RKO (cell line): Measurements from ENCODE around the gene PPP1R37.

ENCODE experiments used
- DNase-seq: peaks from one replicate; pipeline ENCODE4 v3.0.0-alpha.2; 2016; ENCODE audit warnings: low spot score

Gene PPP1R37

DNA sequence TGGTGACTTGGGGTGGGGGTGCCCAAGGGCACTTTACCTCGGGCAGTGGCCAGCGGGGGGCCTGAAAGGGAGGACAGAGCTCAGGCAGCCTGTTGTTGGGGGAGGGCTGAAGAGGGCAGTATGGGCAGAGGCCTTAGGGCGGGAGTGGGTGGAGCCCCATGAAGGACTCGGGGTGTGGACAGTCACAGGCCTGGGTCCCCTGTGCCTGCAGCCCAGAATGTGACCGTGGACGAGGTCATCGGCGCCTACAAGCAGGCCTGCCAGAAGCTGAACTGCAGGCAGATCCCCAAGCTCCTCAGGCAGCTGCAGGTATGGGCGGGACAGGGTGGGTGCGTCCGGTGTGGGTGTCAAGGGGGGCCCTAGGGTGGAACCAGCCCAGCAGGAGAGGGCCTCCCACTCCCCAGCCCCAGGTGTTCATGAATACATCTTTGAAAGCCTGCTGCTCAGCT, 45.3 kb downstream of the PPP1R37 start:
- no peak for DNase-seq

DNA sequence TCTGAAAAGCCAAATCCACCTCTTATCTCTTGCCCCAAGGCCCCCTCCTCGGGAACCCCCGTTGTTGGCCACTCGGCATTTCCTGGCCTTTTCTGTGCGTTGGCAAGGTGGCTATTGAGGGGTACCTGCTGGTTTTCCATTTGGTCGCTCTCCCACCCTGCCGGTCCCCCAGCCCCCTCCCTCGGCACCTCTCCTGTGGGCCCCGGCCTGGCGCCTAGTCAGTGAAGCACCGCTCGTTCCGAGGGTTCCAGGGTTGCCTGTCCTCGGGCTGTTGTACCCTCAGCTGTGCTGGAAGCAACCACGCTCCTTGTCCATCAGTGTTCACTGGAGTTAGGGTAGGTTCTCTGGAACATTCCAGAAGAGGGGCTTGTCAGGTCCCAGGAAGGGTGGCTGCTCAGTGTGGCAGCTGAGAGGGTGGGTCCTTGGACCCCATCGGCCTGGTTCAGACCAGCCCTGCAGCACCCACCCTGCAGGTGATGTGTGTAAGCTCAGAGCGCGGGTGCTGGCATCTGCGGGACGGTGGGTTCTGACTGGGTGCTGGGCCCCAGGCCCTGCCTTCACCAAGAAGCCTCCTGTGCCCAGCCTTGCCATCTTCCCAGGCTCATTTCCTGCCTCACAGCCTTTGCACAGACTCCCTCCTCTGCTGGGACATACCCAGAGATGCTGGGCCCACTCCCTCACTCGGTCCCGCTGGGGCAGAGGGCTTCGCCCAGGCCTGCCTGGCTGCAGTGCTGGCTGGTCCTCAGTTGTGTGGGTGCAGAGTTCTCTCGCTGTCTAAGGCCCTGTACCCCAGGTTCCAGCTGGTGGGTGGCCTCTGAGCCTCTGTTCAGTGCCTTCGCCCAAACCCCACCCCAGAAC, 46.5 kb downstream of the PPP1R37 start:
- no peak for DNase-seq

DNA sequence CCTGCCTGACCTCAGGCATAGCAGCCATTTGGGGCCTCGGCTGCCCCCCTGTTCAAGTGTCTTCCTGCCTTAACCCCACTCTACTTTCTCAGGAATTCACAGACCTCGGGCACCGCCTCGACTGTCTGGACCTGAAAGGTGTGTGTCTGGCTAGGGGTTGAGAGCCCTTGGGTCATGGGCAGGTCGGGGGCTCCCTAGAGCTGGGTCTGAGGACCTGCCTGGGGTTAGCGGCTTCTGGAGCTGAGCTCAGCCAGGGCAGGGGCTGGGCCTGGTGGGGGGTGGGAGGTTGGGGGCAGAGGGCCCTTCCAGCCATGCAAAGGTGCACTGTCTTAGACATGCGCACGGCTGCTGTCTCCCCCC, 47.1 kb downstream of the PPP1R37 start:
- no peak for DNase-seq

DNA sequence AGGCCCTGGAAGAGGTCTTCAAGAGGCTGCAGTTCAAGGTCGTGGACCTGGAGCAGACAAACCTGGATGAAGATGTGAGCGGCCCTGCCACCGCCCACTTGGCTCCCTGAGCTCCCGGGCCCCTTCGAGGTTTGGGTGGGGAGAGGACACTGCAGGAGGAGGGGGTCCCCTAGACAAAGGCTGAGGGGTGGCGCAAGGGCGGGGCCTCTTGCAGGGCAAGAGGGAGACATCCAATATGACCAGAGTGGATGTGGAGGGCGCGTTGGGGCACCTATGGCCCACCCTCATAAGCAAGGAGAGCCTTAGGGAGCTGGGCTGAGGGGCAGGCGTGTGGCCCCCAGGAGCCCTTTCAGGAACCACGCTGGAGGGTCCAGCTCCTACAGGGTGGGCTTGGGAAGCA, 47.6 kb downstream of the PPP1R37 start:
- DNase-seq: no peak

DNA sequence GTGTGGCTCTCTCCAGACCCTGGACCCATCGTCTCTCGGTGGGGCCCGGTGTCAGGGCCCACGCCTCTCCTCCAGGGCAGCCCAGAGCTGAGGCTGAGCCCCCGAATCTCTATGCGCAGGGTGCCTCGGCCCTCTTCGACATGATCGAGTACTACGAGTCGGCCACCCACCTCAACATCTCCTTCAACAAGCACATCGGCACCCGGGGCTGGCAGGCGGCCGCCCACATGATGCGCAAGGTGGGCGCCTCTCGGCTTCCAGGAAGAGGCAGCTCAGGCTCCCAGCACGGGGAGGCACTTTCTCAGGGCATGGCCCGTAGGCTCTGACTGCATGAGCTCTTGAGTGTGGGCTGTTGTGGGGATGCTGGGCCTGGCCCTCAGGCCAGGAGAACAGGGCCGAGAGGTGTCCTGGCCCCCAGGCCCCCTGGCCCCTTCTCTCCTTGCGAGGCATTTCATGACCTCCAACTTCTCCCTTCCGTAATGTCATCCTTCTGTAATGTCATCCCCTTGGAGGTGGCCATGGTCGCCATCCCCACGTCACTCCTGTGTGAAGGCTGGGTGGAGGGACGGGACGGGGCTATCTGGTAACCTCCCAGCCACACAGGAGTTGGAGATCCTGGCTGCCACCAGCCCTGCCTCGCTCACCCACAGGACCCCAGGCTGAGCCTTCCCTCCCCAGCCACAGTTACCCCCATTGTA, 48.4 kb downstream of the PPP1R37 start:
- DNase-seq: no peak

DNA sequence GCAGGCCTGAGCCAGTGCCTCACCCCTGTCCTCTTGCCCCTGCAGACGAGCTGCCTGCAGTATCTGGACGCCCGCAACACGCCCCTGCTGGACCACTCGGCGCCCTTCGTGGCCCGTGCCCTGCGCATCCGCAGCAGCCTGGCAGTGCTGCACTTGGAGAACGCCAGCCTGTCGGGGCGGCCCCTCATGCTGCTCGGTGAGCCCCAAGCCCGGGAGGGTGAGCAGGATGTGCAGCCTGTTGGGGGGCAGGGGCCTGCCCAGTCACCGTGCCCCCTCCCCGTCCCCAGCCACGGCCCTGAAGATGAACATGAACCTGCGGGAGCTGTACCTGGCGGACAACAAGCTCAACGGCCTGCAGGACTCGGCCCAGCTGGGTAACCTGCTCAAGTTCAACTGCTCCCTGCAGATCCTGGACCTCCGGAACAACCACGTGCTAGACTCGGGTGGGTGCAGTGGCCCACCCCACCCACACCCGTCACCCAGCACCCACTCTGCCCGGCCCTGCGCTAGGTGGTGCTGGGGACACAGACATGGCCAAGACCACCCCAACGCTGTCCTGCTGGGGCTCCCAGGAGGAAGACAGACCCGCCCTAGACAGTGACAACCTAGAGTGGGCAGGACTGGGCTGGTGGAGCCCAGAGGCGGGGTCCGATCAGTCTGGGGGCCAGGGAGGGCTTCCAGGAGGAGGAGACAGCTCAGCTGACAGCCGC, 49.2 kb downstream of the PPP1R37 start:
- DNase-seq: no peak

DNA sequence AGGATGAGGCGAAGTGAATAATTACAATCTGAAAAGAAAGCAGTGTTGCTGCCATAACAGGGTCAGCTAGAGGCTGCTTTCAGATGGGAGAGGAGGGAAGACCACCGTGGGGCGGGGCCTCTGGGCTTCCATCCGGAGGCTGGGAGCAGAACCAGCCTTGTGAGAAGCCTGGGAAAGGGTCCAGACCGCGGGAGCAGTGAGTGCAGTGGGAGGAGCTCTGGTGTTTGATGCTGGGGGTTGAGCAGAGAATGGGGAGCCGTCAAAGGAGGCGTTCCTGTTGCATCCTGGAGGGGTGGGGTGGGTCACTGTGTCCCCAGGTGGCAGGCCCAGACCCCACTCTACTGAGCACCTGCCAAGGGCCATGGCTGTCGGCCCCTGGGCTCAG, 49.7 kb downstream of the PPP1R37 start:
- no peak for DNase-seq

DNA sequence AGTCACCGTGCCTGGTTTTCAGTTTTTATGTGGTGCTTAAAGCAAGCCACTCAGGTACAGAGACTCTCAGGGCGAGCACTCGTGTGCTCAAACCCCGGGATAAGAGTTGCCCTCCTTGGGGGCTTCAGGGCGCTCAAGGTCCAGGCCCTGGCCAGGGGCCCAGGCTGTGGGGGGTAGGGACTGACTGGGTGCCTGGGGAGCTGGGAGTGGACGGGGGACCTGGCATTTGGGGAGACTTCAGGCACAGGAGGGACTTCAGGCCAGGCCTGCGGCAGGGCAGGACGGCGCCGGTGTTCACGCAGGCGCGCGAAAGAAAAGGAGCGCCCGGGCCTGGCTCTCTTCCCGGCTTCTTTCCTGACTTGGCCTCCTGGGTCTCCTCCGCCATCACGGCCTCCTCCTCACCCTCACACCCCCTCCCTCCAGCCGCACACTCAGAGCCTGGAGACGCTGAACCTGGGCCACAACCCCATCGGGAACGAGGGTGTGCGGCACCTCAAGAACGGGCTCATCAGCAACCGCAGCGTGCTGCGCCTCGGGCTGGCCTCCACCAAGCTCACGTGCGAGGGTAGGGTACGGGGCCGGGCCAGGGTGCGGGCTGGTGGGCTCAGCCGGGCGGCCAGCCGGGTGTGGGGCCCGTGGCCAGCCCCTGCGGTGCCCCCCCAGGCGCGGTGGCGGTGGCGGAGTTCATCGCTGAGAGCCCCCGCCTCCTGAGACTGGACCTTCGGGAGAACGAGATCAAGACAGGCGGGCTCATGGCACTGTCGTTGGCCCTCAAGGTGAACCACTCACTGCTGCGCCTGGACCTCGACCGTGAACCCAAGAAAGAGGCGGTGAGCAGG, 51.7 kb downstream of the PPP1R37 start:
- no peak for DNase-seq

DNA sequence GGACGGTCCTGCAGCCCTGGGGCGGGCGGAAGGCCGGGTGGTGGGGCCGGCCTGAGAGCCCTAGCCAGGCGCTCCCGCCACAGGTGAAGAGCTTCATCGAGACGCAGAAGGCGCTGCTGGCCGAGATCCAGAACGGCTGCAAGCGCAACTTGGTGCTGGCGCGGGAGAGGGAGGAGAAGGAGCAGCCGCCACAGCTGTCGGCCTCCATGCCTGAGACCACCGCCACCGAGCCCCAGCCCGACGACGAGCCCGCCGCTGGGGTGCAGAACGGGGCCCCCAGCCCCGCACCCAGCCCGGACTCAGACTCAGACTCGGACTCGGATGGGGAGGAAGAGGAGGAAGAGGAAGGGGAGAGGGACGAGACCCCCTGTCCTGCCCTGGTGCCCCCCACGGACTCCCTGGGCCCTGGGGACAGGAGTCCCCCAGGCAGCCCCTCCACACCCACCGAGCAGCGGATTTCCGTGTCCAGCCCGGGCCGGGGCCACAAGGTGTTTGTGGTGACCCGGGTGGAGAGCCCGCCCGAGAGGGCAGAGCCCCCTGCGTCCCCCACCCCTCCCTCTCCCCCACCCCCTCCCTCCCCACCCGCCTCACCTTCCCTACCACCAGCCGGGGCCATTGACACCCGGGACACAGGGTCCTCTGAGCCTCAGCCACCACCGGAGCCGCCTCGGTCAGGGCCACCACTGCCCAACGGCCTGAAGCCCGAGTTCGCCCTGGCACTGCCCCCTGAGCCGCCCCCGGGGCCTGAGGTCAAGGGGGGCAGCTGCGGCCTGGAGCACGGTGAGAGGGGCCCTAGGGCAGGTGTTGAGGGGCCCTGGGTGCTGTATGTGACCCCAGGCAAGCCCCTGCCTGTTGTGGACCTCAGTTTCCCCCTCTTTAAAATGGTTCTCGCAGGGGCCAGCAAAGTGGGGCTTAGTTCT, 52.6 kb downstream of the PPP1R37 start:
- DNase-seq: no peak

DNA sequence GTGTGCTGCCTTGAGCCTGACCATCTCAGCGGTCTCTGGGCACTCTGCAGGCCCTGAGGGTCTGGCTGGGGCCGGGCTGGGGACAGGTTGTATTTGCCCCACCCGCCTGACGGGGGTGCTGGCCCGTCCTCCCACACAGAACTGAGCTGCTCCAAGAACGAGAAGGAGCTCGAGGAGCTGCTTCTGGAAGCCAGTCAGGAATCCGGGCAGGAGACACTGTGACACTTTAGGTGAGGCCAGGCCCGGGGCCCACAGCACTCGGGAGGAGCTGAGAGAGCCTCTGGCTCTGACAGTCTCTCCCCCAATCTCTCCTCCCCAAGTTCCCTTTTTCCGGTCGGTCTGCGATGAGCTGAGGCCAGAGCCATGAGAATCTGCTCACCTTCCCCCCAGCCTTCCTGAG, 53.3 kb downstream of the PPP1R37 start:
- no peak for DNase-seq

DNA sequence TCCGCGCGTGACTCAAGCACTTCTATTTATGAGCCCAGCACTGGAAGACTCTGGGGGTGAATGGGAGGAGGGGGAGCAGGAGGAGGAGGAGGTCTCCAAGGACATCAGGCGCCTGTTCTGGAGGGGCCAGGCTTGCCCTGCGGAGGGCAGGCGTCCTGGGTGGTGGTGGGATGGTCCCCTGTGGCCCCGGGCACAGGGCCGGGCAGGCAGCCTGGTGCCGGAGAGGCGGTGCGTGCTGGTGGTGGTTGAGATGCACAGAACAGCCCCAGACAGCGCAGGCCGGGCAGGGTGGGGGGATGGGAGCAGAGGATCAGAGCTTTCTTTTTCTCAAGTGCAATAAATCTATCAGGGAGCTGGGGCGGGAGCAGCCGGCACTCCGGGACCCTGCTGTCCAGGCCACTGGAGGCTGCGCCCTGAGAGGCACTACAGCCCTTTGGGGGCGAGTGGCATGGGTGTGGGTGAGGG, 53.8 kb downstream of the PPP1R37 start:
- DNase-seq: no peak

DNA sequence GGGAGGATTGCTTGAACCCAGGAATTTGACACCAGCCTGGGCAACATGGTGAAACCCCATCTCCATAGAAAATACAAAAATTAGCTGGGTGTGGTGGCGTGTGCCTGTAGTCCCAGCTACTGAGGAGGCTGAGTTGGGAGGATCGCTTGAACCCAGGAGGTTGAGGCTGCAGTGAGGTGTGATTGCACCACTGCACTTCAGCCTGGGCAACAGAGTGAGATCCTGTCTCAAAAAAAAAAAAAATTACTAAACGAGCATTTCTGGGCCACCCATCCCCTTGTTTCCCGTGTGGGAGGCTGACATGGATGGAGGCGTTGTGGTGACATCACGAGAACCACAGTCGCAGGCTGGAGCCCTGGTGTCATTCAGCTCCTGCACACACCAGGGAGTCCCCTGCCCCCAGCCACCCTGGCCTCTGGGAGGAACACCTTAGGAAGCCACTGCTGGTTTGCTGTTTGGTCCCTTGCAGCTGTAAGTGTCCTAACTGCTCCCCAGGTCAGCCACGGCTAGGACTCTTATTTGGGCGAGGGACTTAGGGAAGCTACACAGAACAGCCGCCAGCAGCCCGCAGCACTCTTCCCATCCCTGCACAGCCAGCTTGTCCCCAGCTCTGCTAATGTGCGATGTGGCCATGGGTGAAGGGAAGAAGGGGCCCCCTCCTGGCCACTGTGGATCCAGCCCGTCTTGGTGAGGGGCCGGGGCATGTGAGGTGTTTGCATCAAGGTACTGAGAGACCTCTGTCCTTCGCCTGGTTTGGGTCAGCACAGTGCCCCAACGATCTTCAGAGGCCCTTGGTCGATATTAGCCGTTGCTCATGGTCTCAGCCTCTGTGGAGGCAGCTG, 55.1 kb downstream of the PPP1R37 start:
- DNase-seq: no peak

DNA sequence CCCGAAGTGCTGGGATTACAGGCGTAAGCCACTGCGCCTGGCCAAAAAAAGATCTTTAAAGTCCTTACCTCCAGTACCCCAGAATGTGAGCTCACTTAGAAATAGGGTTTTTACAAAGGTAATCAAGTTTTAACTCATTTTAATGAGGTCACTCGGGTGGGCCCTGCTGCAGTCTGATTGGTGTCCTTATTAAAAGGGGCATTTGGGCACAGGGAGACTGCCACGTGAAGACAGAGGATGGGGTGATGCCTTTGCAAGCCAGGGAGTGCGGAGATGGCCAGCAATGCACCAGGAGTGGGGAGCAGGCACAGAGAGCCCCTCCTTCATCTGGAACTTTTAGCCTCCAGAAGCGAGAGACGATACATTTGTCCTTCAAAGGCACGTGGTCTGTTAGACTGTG, 56.1 kb downstream of the PPP1R37 start:
- no peak for DNase-seq

DNA sequence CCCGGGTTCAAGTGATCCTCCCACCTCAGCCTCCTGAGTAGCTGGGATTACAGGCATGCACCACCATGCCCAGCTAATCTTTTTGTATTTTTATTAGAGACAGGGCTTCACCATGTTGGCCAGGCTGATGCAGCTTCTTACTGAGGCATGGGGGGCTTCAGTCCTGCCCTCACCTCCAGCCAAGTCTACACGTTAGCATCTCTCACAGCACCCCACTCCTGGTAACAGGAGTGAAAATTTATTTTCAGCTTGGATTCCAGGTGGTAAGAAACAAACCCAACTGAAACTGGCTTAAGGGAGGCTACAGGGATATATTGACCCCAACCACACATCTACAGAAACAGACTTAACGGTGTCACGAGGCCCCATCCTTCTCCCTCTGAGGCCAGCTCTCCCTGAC, 57.2 kb downstream of the PPP1R37 start:
- no peak for DNase-seq

DNA sequence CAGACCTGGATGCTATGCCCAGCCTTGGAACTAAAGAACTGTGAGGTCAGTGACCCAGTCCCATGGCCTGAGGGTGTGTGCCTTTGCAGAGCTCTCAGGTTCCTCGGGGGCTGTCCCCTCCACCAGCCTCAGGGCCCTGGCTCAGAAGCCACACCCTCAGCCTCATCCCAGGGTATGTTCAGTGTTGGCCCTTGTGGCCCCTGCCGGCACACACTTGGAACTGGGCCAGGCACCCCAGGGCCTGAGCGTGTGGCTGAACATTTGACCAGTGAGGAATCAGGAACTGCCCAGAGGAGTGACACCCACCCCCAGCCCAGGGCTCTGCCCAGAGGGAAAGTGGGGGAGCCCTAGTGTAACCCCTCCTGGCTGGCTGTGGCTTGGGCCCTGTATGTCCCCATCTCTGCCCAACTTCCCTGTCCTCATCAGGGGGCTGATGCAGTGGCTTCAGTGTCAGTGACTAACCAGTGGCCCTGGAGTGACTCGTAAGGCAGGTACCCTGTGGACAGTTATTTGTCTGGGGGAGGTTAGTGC, 57.8 kb downstream of the PPP1R37 start:
- DNase-seq: no peak

DNA sequence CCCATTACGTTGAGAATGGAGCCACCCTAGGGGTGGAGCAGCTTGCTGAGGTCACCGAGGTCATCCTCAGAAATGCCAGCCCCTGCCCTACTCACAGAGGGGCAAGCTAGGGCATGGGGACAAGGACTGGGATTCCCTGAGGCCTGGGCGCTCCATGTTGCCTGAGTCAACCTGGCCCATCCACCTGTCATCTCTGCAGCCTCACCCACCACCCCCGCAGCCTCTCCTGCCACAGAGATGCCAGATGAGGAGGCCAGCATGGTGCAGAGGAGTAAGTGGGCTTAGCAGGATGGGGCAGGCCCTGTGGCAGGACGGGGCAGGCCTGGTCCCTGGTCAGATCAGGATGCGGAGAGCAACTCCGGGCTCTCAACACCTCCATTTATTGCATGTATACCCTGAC, 58.3 kb downstream of the PPP1R37 start:
- no peak for DNase-seq

DNA sequence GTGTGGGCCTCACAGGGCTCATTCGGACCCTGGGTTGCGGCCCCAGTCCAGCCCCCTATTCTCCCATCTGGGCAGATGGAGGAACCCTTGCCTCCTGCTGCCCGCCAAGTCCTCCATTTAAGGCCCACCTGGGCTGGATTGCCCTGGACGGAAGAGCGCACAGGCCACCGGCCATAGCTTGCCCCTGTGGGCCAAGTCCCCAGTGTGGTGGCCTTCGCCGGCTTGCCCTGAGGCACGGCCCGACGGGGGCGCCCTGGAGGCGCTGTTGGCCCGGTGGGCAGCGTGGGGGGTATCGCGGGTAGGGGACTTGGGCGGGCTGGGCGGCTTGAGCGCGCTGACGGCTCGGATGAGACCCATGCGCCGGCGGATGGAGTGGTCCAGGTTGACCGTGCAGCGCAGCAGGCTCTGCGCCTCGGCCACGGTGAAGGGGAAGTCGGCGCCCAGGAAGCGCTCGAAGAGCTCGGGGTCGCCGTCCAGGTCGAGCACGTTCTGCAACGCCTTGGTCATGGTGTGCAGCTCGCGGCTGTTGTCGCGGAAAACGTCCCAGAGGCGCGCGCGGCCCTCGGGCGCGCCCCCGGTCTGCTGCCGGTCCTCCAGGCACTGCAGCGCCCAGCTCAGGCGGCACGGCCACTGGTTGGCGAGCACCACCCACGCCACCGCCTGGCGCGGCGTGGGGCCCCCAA, 59.0 kb downstream of the PPP1R37 start:
- DNase-seq: no peak

DNA sequence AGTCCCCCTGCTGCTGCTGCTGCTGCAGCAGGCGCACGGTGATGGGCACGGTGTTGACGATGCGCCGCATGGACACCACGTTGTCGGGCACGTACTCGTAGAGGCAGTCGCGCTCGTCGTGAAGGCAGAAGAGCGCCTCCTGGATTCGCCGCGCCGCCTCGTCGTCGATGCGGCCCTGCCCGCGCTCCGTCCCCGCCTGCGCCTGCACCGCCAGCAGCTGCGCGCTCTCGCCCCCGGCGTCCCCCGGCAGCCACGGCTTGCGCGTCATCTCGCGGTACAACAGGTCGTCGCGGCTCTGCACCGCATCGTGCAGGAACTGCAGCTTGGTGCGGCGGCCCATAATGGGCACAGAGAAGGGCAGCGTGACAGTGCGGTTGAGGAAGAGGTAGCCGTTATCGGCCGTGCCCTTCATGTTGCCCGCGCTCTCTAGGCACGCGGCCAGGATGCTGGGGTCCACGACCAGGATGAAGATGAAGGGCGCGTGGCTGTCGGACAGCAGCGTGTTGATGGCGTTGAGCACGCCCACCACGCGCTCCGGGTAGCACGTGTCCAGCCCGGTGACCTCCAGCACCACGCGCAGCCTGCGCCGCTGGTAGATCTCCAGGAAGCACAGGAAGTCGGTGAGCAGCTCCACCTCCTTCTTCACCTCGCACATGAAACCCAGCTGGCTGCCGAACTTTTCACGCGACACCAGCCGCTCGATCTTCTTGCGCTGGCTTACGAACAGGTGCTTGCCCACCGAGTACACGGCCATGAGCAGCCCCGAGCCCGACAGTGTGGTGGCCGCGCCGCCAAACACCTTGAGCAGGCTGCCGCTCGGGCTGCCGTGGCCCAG, 59.7 kb downstream of the PPP1R37 start:
- DNase-seq: no peak
